Transverse colon (tissue), 4 donors: Measurements from ENCODE around the gene GABRG3.

Experiments used
- POLR2A ChIP-seq: fragments of 450-650 bp; IDR thresholded peaks from one replicate; pipeline ENCODE4 v1.6.1; 2016; ENCODE audit warnings: antibody characterized with exemption, mild to moderate bottlenecking, moderate library complexity
- POLR2AphosphoS5 ChIP-seq, 3 donors: sonication (generic); formaldehyde crosslinking; IDR thresholded peaks; one replicate each; pipeline ENCODE4 v1.6.1; 2016; ENCODE audit warnings: antibody characterized with exemption in 3 of 3
- TF ChIP-seq, protein P1 (sequence below), 5 experiments: fragments of 200-600 bp in 3 of 5; fragments of 450-650 bp in 2 of 5; sonication (generic) in 3 of 5; IDR thresholded peaks; 1 replicate in 2 of 5; 2 replicates in 3 of 5; pipeline ENCODE4 v1.5.1; 2016 to 2017; ENCODE audit warnings: antibody characterized with exemption in 5 of 5, inconsistent platforms in 3 of 5, mild to moderate bottlenecking in 2 of 5, moderate library complexity in 1 of 5

GRCh38 chr15:27330326-27330725 is 359.3 kb downstream of the GABRG3 start:
- TF ChIP-seq POLR2A (no peak), POLR2AphosphoS5 (IDR thresholded peaks at IDR 0.05) (no peak)
- TF ChIP-seq, protein P1, sequence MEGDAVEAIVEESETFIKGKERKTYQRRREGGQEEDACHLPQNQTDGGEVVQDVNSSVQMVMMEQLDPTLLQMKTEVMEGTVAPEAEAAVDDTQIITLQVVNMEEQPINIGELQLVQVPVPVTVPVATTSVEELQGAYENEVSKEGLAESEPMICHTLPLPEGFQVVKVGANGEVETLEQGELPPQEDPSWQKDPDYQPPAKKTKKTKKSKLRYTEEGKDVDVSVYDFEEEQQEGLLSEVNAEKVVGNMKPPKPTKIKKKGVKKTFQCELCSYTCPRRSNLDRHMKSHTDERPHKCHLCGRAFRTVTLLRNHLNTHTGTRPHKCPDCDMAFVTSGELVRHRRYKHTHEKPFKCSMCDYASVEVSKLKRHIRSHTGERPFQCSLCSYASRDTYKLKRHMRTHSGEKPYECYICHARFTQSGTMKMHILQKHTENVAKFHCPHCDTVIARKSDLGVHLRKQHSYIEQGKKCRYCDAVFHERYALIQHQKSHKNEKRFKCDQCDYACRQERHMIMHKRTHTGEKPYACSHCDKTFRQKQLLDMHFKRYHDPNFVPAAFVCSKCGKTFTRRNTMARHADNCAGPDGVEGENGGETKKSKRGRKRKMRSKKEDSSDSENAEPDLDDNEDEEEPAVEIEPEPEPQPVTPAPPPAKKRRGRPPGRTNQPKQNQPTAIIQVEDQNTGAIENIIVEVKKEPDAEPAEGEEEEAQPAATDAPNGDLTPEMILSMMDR (IDR thresholded peaks at IDR 0.05) = no peak
